ENCODE results near the gene SAP30BP. TPM values are rescaled to one million over a fixed set of nuclear protein-coding genes. Genes with fewer than 3 reads are reported as not detected.

The SAP30BP gene
- total and polyA plus RNA-seq, 2 of the 8 experiments (the other 6 are each of a cell fraction or from before 2014, with no cell fraction given): 63.3 to 79.9 TPM

DNA sequence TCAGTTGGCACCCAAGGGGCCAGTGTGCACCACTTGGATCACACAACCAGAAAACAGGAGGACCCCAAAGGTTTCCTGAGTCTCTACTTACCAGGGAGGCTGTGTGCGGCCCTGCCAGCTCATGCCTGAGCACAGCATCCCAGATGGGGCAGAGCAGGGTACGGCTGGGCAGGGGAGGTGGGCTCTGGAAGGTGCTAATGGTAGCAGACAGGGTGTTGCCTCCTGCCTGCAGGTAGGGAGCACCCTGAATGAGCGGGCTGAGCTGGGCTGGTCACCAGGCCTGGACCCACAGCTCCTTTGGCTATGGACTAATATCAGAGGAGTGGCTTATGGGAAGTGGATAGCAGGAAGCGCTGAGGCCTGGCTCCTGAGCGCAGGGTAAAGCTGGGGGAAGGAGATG is 14.8 kb upstream of the SAP30BP start:
- H3K9ac ChIP-seq (replicated peaks in 1 of 4; ENCODE audit: extremely low read depth in 1 of 4, low read depth in 3 of 4, low read length in 3 of 4): no peak overlapping the region; a peak in 1 of 7 replicates
- no peaks in the 10 kb centered on the region for H3K27me3 ChIP-seq (replicated peaks in 1 of 4; ENCODE audit: control insufficient read depth in 3 of 4, extremely low read depth in 1 of 4, insufficient read depth in 3 of 4, low read length in 3 of 4)
- no peak overlapping the region for H2AK5ac ChIP-seq (ENCODE audit: low read depth, low read length)
- no peak overlapping the region for H4K5ac ChIP-seq (ENCODE audit: insufficient read length, low read depth, low read length)
- H4K20me1 ChIP-seq (replicated peaks in 1 of 2; ENCODE audit: control insufficient read depth in 1 of 2, insufficient read depth in 2 of 2, low read length in 2 of 2): peaks cover 0 to 5% of the 10 kb centered on the region in 2 experiments
- H3K4ac ChIP-seq (replicated peaks; ENCODE audit: insufficient read length, low read depth, low read length): no peak overlapping the region
- peaks cover 6 to 32% (median 11%) of the 10 kb centered on the region in 4 experiments; a peak in 7 of 8 replicates for H3K36me3 ChIP-seq (ENCODE audit: control insufficient read depth in 2 of 4, insufficient read depth in 4 of 4, low read length in 3 of 4)
- no peaks in the 10 kb centered on the region for H3K79me1 ChIP-seq (ENCODE audit: low read depth, low read length)
- 0 out of 2 replicates have a peak overlapping the region, but pooled peaks have one; percentile 8 for H4K8ac ChIP-seq (ENCODE audit: extremely low read depth, insufficient read depth, low read length)
- no peak overlapping the region for H2BK12ac ChIP-seq (ENCODE audit: low read depth, low read length)
- ChIA-PET POLR2A (ENCODE audit: partially characterized antibody) (interaction anchor here (0.8 to 2.8 kb wide), 5 partner anchors 11 to 154 kb away, joined by 3 to 12 read pairs (median 3); partner anchors contain the start of genes RECQL5 and SAP30BP), CTCF (ENCODE audit: partially characterized antibody) (interaction anchor here (0.7 to 51.0 kb wide), 12 partner anchors 9 to 137 kb away, joined by 3 to 2200 read pairs (median 8); partner anchors contain the start of genes GALK1, ITGB4, RECQL5 and SAP30BP)
- H3K79me2 ChIP-seq (ENCODE audit: control insufficient read depth in 1 of 2, insufficient read depth in 2 of 2, low read length in 2 of 2): no peaks in the 10 kb centered on the region
- H3K27ac ChIP-seq (ENCODE audit: low read depth, low read length): no peak overlapping the region
- H3K18ac ChIP-seq (ENCODE audit: extremely low read depth, low read length): no peak overlapping the region
- H2BK20ac ChIP-seq (ENCODE audit: low read length): no peak overlapping the region
- H3K4me2 ChIP-seq (ENCODE audit: insufficient read depth in 1 of 2, low read depth in 2 of 2, low read length in 2 of 2): no peak overlapping the region
- no peak overlapping the region for H2BK5ac ChIP-seq (ENCODE audit: low read depth, low read length)
- no peak overlapping the region for H4K91ac ChIP-seq (replicated peaks; ENCODE audit: insufficient read length, low read length)
- H3K4me3 ChIP-seq (ENCODE audit: extremely low read depth in 1 of 4, insufficient read depth in 2 of 4, low read depth in 3 of 4, low read length in 4 of 4): no peak overlapping the region
- H3K14ac ChIP-seq (ENCODE audit: insufficient read length): no peak overlapping the region
- H3K23ac ChIP-seq (ENCODE audit: insufficient read length): no peak overlapping the region
- H3K23me2 ChIP-seq (ENCODE audit: low read depth, low read length): no peaks in the 10 kb centered on the region
- H3K4me1 ChIP-seq (replicated peaks in 1 of 4; ENCODE audit: control insufficient read depth in 3 of 4, insufficient read depth in 4 of 4, low read length in 3 of 4): no peaks in the 10 kb centered on the region
- no peak for DNase-seq (ENCODE audit: low read depth in 1 of 2, low spot score in 2 of 2)
- 97% methylated on average over 5 of the region's 5 CpGs; no CpG with 5 or more reads in 1 of the 2 experiments for WGBS, 2 experiments (ENCODE audit: extremely low coverage in 1 of 2, insufficient coverage in 1 of 2, insufficient read length in 1 of 2, insufficient replicate concordance in 2 of 2, low coverage in 1 of 2, low lambda C conversion rate in 2 of 2, missing lambda C conversion rate in 1 of 2)
- H3K9me3 ChIP-seq (ENCODE audit: insufficient read depth in 2 of 2, low read depth in 1 of 2, low read length in 1 of 2): no peaks in the 10 kb centered on the region
- H2BK120ac ChIP-seq (replicated peaks; ENCODE audit: low read depth, low read length): no peak overlapping the region
- FAIRE-seq: no peak
- H2AFZ ChIP-seq (ENCODE audit: low read length): no peak overlapping the region
- no peak overlapping the region for H2BK15ac ChIP-seq (ENCODE audit: low read length)
- H3K56ac ChIP-seq (replicated peaks; ENCODE audit: insufficient read length, low read depth, low read length): no peak overlapping the region
- no peak for TF ChIP-seq TBP (IDR thresholded peaks at IDR 0.05; ENCODE audit: low read depth, low read length)
- TF ChIP-seq JUN (IDR thresholded peaks at IDR 0.05; ENCODE audit: low read depth, low read length): no peak
- TF ChIP-seq RBBP5 (IDR thresholded peaks at IDR 0.05; ENCODE audit: borderline replicate concordance, low read depth, low read length): no peak
- TF ChIP-seq HDAC2 (IDR thresholded peaks at IDR 0.05; ENCODE audit: borderline replicate concordance in 1 of 2, low read depth in 2 of 2, low read length in 2 of 2): no peak
- no peak for TF ChIP-seq MAFK (IDR thresholded peaks at IDR 0.05; ENCODE audit: low read depth, low read length)
- no peak for TF ChIP-seq TEAD4 (IDR thresholded peaks at IDR 0.05; ENCODE audit: low read depth, low read length)
- TF ChIP-seq SIN3A (conservative IDR thresholded peaks at IDR 0.05 in 1 of 2, IDR thresholded peaks at IDR 0.05 in 1 of 2; ENCODE audit: low read depth in 1 of 2, low read length in 2 of 2): no peak
- no peak for TF ChIP-seq KDM5A (IDR thresholded peaks at IDR 0.05; ENCODE audit: low read length)
- TF ChIP-seq TCF12 (IDR thresholded peaks at IDR 0.05; ENCODE audit: low read depth, low read length): no peak
- TF ChIP-seq SUZ12 (IDR thresholded peaks at IDR 0.05; ENCODE audit: low read length): no peak
- no peak for TF ChIP-seq SIX5 (IDR thresholded peaks at IDR 0.05; ENCODE audit: low read depth, low read length)
- no peak for TF ChIP-seq TAF7 (optimal IDR thresholded peaks at IDR 0.05; ENCODE audit: borderline replicate concordance, low read depth, low read length)
- TF ChIP-seq CEBPB (IDR thresholded peaks at IDR 0.05; ENCODE audit: low read depth, low read length): no peak
- TF ChIP-seq EP300 (IDR thresholded peaks at IDR 0.05; ENCODE audit: borderline replicate concordance in 1 of 2, low read depth in 2 of 2, low read length in 2 of 2): no peak

Measured in H1 (cell line).